HG02870 (cell line): ENCODE results near the gene KAT2B.
A peak's percentile ranks its signal among the peaks of the same experiment; 100 is the strongest.

Source experiments
- ATAC-seq: cut with Tn5 transposase; IDR thresholded peaks from one replicate; pipeline ENCODE4 v1.9.1; 2021; ENCODE audit warnings: mild to moderate bottlenecking, moderate library complexity; ENCODE audit not compliant: unreplicated experiment

The KAT2B gene

GRCh38 chr3:20141851-20142250 lies 101.6 kb downstream of the KAT2B start:
- ATAC-seq: no peak

GRCh38 chr3:20142517-20142916 lies 102.3 kb downstream of the KAT2B start:
- ATAC-seq: no peak

GRCh38 chr3:20143519-20143918 lies 103.3 kb downstream of the KAT2B start:
- no peak for ATAC-seq

- no peak for ATAC-seq
Observed at GRCh38 chr3:20145874-20146273, 105.6 kb downstream of the KAT2B start.

- no peak for ATAC-seq
Observed at GRCh38 chr3:20146301-20146700, 106.1 kb downstream of the KAT2B start.

GRCh38 chr3:20147361-20147760 lies 107.1 kb downstream of the KAT2B start:
- no peak for ATAC-seq

- no peak for ATAC-seq
Observed at GRCh38 chr3:20148466-20148865, 108.2 kb downstream of the KAT2B start.

GRCh38 chr3:20154078-20154477 lies 113.8 kb downstream of the KAT2B start:
- ATAC-seq: no peak

GRCh38 chr3:20154928-20155327 lies 114.7 kb downstream of the KAT2B start:
- peak; percentile 83 for ATAC-seq

GRCh38 chr3:20160230-20160629 lies 120.0 kb downstream of the KAT2B start:
- ATAC-seq: no peak

- ATAC-seq: no peak
Observed at GRCh38 chr3:20161714-20162113, 121.5 kb downstream of the KAT2B start.

- ATAC-seq: no peak
Observed at GRCh38 chr3:20173844-20174410, 133.7 kb downstream of the KAT2B start.

GRCh38 chr3:20181276-20181675 lies 141.0 kb downstream of the KAT2B start:
- no peak for ATAC-seq

GRCh38 chr3:20182206-20182605 lies 142.0 kb downstream of the KAT2B start:
- ATAC-seq: no peak

GRCh38 chr3:20185331-20185678 lies 145.1 kb downstream of the KAT2B start:
- peak; percentile 17 for ATAC-seq

GRCh38 chr3:20185679-20186599 lies 145.7 kb downstream of the KAT2B start, which contains the start of gene SGO1:
SGO1 (minus strand) TSS chr3:20186206; CDS start chr3:20184027, 2,179 bp downstream.
- peak; percentile 90 for ATAC-seq

GRCh38 chr3:20186600-20187004 lies 146.4 kb downstream of the KAT2B start:
- no peak for ATAC-seq

GRCh38 chr3:20190991-20191390 lies 150.7 kb downstream of the KAT2B start:
- ATAC-seq: no peak

- ATAC-seq: no peak
Observed at GRCh38 chr3:20194793-20195460, 154.7 kb downstream of the KAT2B start.

GRCh38 chr3:20197775-20198174 lies 157.5 kb downstream of the KAT2B start:
- no peak for ATAC-seq

GRCh38 chr3:20201143-20201542 lies 160.9 kb downstream of the KAT2B start:
- ATAC-seq: no peak
